ENCODE results near the gene GRAMD1B. TPM values are rescaled to one million over a fixed set of nuclear protein-coding genes. Genes with fewer than 3 reads are reported as not detected.

The GRAMD1B gene
- total RNA-seq, 1 experiment from 2014 or later, result 5.8 TPM

DNA sequence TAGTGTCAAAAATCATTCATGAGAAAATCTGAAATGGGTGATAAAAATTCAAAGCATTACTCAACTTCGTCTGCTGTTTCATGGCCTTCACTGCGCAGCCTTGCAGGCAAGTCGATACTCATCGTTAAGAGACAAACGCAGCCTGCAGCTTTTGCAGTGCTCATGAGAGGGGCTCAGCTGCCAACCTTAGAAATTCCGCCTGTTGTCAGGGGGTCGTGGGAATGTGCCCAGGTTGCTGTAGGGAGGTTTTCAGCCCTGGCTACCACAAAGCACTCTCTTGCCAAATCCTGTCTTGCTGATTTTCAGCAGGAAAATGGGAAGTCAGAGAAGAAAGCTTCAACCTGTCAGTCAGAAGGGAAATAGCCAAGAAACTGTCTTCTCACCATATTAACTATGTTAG lies 25.4 kb upstream of the GRAMD1B start:
- CTCF ChIA-PET, result no interaction called here
- intact Hi-C loops (cut with micrococcal nuclease; ENCODE audit: unreplicated experiment), result loop anchor here (10.0 kb wide), 1 partner anchor 300 kb away; no protein-coding TSS in a partner anchor

DNA sequence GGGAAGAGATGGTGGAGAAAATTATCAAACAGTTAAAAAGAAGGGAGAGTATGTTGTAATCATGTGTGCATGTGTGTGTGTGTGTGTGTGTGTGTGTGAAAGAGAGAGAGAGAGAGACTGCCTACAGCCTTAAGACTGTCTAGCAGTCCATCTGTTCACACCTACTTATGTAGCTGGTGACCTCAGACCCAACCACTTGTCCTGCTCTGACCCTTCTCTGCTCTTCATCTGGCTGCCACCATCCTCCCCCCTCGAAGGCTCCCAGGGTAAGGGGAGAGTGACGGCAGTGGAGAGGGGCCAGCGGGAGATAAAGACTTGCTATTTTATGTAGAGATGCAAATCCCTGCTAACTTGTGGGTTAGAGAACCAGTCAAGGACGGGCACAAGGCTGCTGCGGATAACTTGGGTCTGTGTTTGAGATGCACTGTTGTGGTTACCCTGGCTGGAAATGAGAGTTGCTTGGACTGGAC lies 24.9 kb upstream of the GRAMD1B start:
- POLR2A ChIA-PET (ENCODE audit: unreplicated experiment), result no interaction called here
- no peak for DNase-seq
- TF ChIP-seq EZH2 (IDR thresholded peaks at IDR 0.05; ENCODE audit: low read depth), result no peak
- TF ChIP-seq, protein P1, sequence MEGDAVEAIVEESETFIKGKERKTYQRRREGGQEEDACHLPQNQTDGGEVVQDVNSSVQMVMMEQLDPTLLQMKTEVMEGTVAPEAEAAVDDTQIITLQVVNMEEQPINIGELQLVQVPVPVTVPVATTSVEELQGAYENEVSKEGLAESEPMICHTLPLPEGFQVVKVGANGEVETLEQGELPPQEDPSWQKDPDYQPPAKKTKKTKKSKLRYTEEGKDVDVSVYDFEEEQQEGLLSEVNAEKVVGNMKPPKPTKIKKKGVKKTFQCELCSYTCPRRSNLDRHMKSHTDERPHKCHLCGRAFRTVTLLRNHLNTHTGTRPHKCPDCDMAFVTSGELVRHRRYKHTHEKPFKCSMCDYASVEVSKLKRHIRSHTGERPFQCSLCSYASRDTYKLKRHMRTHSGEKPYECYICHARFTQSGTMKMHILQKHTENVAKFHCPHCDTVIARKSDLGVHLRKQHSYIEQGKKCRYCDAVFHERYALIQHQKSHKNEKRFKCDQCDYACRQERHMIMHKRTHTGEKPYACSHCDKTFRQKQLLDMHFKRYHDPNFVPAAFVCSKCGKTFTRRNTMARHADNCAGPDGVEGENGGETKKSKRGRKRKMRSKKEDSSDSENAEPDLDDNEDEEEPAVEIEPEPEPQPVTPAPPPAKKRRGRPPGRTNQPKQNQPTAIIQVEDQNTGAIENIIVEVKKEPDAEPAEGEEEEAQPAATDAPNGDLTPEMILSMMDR (conservative IDR thresholded peaks at IDR 0.05), result no peak
- no peaks in the 10 kb centered on the region for H3K9me2 ChIP-seq (ENCODE audit: insufficient read depth)
- intact Hi-C loops (cut with micrococcal nuclease; ENCODE audit: unreplicated experiment), result loop anchor here (10.0 kb wide), 1 partner anchor 300 kb away; no protein-coding TSS in a partner anchor
- CTCF ChIA-PET, result no interaction called here
- no peak overlapping the region for H2AFZ ChIP-seq
- H3K4me3 ChIP-seq, result no peak overlapping the region
- no peaks in the 10 kb centered on the region for H3K4me1 ChIP-seq (replicated peaks; ENCODE audit: insufficient read depth)
- BruUV-seq (replicated peaks), result no TSS peak
- no peaks in the 10 kb centered on the region for H3K79me2 ChIP-seq (ENCODE audit: low read depth)
- no peaks in the 10 kb centered on the region for H3K27me3 ChIP-seq (ENCODE audit: insufficient read depth, low read depth)
- no peak overlapping the region for H3K4me2 ChIP-seq
- H3K9me3 ChIP-seq (ENCODE audit: insufficient read depth, low read depth), result no peaks in the 10 kb centered on the region
- no peaks in the 10 kb centered on the region for H4K20me1 ChIP-seq (ENCODE audit: insufficient read depth)
- no peaks in the 10 kb centered on the region for H3K36me3 ChIP-seq (ENCODE audit: low read depth)
- H3K27ac ChIP-seq, result no peak overlapping the region
- no peaks in the 10 kb centered on the region for H3F3A ChIP-seq (ENCODE audit: insufficient read depth, low read depth)

More for the DNA sequence above, 25.4 kb upstream of the GRAMD1B start:
- Histone ChIP-seq H3K27me3 (ENCODE audit: insufficient read depth, low read depth) (no peaks in the 10 kb centered on the region), H3K4me3 (no peak overlapping the region), H3K79me2 (ENCODE audit: low read depth) (no peaks in the 10 kb centered on the region), H3K9me2 (ENCODE audit: insufficient read depth) (no peaks in the 10 kb centered on the region), H4K20me1 (ENCODE audit: insufficient read depth) (no peaks in the 10 kb centered on the region), H3K36me3 (ENCODE audit: low read depth) (no peaks in the 10 kb centered on the region), H3K4me2 (no peak overlapping the region), H3K4me1 (replicated peaks; ENCODE audit: insufficient read depth) (no peaks in the 10 kb centered on the region), H3K27ac (no peak overlapping the region), H3K9me3 (ENCODE audit: insufficient read depth, low read depth) (no peaks in the 10 kb centered on the region), H3F3A (ENCODE audit: insufficient read depth, low read depth) (no peaks in the 10 kb centered on the region), H2AFZ (no peak overlapping the region)
- DNase-seq, result no peak
- BruUV-seq (replicated peaks), result no TSS peak
- TF ChIP-seq, protein P1 (conservative IDR thresholded peaks at IDR 0.05), result no peak
- no peak for TF ChIP-seq EZH2 (IDR thresholded peaks at IDR 0.05; ENCODE audit: low read depth)
- POLR2A ChIA-PET (ENCODE audit: unreplicated experiment), result no interaction called here

DNA sequence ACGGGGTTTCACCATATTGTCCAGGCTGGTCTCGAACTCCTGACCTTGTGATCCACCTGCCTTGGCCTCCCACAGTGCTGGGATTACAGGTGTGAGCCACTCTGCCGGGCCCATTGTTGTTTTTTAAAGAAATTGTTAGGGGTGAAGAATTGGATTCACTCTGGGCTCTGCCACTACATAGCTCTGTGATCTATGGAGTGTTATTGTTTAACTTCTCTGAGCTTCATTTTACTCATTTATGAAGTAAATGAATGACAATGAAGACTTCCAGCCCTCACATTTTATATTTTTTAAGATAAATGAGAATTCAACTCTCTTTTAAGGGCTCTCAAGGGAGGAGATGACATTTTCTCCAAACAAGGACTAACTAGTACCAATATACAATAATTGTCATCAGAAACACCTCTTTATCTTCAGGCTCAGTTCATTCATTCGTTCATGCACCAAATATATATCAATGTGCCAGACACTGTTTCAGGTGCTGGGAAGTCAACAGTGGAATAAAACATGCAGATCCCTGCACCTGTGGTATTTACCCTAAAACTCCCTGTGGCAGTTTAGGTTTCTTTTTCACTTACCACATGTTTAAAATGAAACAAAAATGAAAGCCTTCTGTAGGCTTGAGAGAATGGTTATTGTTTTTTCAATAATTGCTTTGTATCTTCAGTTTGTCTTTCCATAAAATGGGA lies 23.5 kb upstream of the GRAMD1B start:
- BruUV-seq (replicated peaks), result no TSS peak
- H3K9me3 ChIP-seq (ENCODE audit: insufficient read depth, low read depth), result no peaks in the 10 kb centered on the region

More for the DNA sequence above, 23.5 kb upstream of the GRAMD1B start:
- DNase-seq, result no peak
- TF ChIP-seq, protein P1 (conservative IDR thresholded peaks at IDR 0.05), result no peak
- no peak for TF ChIP-seq EZH2 (IDR thresholded peaks at IDR 0.05; ENCODE audit: low read depth)
- CTCF ChIA-PET, result interaction anchor here (0.9 to 3.4 kb wide), 7 partner anchors 69 to 304 kb away, joined by 3 to 41 read pairs (median 4); no protein-coding TSS in a partner anchor
- H3K27ac ChIP-seq, result no peak overlapping the region
- no peaks in the 10 kb centered on the region for H3K4me1 ChIP-seq (replicated peaks; ENCODE audit: insufficient read depth)
- H3K36me3 ChIP-seq (ENCODE audit: low read depth), result no peaks in the 10 kb centered on the region
- POLR2A ChIA-PET (ENCODE audit: unreplicated experiment), result interaction anchor here (0.7 kb wide), 1 partner anchor 72 kb away, joined by 9 read pairs; no protein-coding TSS in a partner anchor
- no peak overlapping the region for H2AFZ ChIP-seq
- no peaks in the 10 kb centered on the region for H4K20me1 ChIP-seq (ENCODE audit: insufficient read depth)
- H3K4me3 ChIP-seq, result no peak overlapping the region
- H3K79me2 ChIP-seq (ENCODE audit: low read depth), result no peaks in the 10 kb centered on the region
- H3K27me3 ChIP-seq (ENCODE audit: insufficient read depth, low read depth), result no peaks in the 10 kb centered on the region
- intact Hi-C loops (cut with micrococcal nuclease; ENCODE audit: unreplicated experiment), result loop anchor here (1.0 to 10.0 kb wide), 4 partner anchors 72 to 298 kb away; no protein-coding TSS in a partner anchor
- H3K4me2 ChIP-seq, result no peak overlapping the region
- H3K9me2 ChIP-seq (ENCODE audit: insufficient read depth), result no peaks in the 10 kb centered on the region
- no peaks in the 10 kb centered on the region for H3F3A ChIP-seq (ENCODE audit: insufficient read depth, low read depth)
